Effector CD8-positive, alpha-beta T cell (primary cell): ENCODE measurements around the gene NAE1.

Experiments used
- DNase-seq: peaks from one replicate; lab custom pipeline; 2025; lab: John Stamatoyannopoulos, UW

The NAE1 gene

GRCh38 chr16:66850115-66850815 lies 19.5 kb upstream of the NAE1 start:
- DNase-seq = no peak

DNA sequence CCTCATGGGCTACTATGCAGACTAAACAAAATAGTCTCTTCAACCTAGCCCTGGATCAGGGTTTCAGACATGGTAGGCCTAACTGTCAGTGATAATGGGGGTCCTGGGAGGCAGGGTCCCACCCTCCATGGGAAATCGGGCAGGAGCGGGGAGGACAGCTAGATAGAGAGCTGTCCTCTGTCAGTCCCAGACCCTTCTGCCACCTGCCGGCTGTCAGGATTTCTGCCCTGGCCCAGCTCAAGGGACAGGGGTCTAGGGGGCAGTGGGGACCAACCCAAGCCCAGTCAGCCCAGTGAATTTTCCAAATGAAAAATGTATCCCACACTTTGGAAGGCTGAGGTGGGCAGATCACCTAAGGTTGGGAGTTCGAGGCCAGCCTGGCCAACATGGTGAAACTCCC lies 18.8 kb upstream of the NAE1 start:
- no peak for DNase-seq

GRCh38 chr16:66849021-66849420 lies 18.2 kb upstream of the NAE1 start:
- DNase-seq = no peak

DNA sequence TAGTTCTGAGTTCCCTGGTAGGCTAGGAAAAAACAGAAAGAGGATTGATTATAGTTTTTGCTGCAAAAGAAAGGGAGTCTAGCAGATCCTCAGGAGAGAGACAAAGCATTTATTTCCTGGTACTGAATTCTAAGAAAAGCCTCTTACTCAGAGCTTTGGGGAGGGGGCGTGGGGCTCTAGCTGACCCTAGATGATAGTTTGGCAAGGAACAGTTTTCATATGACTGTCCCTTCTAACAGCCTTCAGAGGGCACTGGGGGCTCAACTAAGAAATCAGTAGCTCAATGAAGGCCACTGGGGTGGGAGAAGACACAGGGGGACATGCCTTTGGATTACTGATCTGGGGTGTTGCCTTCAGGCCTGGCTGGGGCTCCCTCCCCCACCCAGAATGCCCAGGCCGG lies 17.4 kb upstream of the NAE1 start:
- DNase-seq = no peak

GRCh38 chr16:66847533-66848067 lies 16.8 kb upstream of the NAE1 start:
- DNase-seq = no peak

GRCh38 chr16:66846831-66847230 lies 16.1 kb upstream of the NAE1 start:
- no peak for DNase-seq

DNA sequence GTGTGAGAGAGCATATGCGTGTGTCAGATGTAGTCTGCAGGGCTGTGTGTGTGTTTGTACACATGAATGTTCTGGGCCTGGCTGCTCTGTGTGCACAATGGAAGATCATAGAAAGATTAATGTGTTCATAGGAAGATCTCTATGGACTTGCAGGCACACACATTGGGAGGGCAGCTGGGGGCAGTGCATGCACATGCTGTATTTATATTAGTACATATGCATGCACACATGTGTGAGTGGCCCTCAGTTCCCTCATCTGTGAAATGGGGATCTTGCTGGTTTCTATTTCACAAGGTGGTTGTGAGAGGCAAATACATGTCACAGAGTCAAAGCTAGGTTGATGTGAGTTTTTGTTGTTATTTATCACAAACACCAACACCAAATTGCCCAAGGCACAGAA lies 15.5 kb upstream of the NAE1 start:
- no peak for DNase-seq

GRCh38 chr16:66845791-66846221 lies 15.0 kb upstream of the NAE1 start:
- no peak for DNase-seq

DNA sequence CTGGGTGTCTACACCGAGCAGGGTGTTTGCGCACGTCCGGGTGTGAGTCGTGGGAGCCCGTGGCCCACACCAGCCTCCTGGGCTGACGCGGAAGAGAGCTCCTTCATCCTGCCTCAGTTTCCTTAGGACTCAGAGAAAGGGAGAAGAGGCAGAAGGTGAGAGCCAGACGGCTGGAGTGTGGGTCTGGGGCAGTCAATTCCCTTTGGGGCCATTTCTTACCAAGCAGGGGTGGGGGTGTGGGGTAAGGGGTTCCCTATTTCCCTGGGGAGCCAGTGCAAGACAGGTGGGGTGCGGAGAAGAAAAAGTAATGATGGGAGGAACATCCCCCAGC lies 14.3 kb upstream of the NAE1 start:
- DNase-seq = no peak

DNA sequence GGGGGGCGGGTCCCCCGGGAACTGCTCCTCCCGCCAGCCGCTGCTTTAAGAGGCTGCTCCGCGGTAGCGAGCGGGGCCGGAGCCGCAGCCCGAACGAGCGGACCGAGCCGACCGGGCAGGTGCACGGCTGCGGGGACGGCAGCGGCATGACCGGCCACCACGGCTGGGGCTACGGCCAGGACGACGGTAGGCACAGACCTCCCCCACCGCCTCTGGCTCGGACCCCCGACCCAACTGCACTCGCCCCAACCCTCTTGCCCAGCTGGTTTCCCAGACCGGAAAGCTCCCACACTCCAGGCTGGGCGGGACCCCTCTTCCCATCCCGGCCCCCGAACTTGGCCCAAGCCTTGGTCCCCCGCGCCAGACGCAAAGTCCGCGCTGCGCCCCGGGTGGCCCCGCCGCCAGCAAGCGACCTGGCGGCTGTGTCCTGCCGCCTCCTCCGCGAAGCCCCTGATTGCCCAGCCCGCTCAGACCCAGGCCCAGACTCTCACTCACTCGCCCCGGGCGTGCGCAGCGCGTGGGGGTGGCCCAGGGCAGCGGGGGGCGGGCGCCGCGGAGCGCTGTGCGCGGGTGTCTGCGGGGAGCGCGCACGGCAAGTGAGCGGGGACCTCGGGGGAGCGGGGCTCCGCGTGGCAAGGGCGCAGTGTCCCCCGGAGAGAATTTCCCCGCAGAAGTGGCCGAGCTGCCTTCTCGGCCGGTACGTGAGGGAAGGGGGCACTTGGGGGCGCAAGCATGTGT lies 13.7 kb upstream of the NAE1 start, which contains the start of gene CA7:
Gene CA7 (plus strand): TSS at position 73 of the 738 bp plus-strand sequence. CDS start 74 bp downstream, at position 147.
- no peak for DNase-seq

- no peak for DNase-seq
Observed at GRCh38 chr16:66844009-66844341, 13.2 kb upstream of the NAE1 start.

GRCh38 chr16:66843191-66843590 lies 12.4 kb upstream of the NAE1 start:
- no peak for DNase-seq

GRCh38 chr16:66842765-66843164 lies 12.0 kb upstream of the NAE1 start:
- no peak for DNase-seq

GRCh38 chr16:66841366-66841765 lies 10.6 kb upstream of the NAE1 start:
- no peak for DNase-seq

DNA sequence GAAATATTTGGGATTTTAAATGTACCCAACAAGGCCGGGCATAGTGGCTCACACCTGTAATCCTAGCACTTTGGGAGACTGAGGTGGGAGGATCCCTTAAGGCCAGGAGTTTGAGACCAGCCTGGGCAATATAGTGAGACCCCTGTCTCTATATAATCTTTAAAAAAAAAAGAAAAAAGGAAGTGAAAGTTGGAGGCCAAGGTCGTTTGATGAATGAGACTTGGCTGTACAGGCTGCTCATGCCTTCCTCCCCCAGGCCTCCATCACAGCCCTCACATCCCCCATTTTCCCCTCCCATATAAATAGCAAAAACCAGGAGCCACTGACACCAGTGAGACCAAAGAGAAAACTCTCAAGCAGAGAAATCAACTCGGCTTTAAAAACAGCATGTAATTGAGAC lies 10.1 kb upstream of the NAE1 start:
- DNase-seq = no peak

DNA sequence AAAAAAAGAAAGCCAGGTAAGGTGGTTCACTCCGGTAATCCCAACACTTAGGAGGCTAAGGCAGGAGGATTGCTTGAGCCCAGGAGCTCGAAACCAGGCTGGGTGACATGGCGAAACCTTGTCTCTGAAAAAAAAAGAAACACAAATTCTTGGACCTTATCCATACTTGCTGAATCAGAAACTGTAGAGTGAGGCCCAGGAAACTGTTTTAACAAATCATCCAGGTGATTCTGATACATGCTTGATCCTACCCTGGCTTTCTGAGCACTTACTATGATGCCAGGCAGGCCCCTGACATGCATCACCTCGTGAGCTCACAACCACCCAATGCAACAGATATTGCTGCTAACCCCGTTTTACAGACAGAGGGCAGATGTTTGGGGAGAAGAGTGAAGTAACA lies 4.0 kb upstream of the NAE1 start:
- DNase-seq = no peak

- no peak for DNase-seq
Observed at GRCh38 chr16:66832661-66833305, 2.0 kb upstream of the NAE1 start.

GRCh38 chr16:66832190-66832589 lies 1.4 kb upstream of the NAE1 start:
- no peak for DNase-seq

DNA sequence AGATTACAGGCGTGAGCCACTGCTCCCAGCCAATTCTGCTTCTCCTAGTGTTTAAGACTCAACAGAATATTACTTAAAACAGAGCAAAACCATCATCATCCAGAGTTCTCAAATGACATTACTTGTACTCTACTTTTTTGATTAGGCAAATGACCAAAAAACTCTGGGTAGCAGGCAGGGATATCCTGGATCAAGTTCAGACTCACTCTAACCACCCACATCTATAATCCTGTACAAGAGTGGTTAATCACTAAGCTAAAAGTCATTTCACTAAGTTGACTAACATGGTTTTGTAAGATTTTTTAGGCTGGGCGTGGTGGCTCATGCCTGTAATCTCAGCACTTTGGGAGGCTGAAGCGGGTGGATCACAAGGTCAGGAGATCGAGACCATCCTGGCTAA lies 6.8 kb downstream of the NAE1 start:
- DNase-seq = no peak

DNA sequence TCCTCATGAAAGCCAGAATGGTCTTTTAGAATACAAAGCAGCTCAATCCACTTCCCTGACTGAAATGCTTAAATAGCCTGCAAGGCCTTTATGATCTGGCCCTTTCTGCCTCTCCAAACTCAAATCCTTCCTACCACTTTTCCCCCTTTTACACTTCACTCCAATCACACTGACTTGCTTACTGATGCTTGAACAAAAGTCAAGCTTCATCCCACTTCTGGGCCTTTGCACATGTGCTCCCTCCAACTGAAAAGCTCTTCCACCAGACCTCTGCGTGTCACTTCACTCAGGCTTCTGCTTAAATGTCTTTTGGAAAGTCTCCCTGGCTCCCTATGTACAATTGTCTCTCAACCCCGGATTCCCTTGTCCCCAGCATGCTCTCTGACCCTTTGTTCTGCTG lies 16.0 kb downstream of the NAE1 start:
- DNase-seq = no peak

GRCh38 chr16:66811043-66811442 lies 19.7 kb downstream of the NAE1 start:
- no peak for DNase-seq

- no peak for DNase-seq
Observed at GRCh38 chr16:66810391-66810790, 20.4 kb downstream of the NAE1 start.

DNA sequence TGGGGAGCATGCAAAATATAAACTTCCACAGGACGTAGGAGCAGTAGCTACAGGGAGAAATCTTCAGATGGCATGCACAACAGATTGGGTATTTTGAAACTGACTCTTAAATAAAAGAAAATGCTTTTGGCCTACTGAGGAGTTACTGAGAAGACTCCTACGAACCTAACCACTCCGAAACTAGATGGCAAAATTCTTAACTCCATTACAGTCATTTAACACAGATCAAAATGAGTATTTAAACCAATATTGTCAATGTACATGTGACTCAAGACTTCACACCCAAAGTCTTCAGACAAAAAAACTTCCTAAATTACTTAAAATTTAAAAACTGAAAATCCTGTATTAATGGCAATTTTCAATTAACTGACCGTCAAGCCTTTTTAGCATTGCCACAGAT lies 21.0 kb downstream of the NAE1 start:
- no peak for DNase-seq
